Camera-type eye (tissue), 1 donor: ENCODE data around the gene TBC1D19. TPM values are rescaled to one million over a fixed set of nuclear protein-coding genes. Genes with fewer than 3 reads are reported as not detected.

ENCODE experiments used
- total RNA-seq: library from RNA; depleted of rRNA; stranded (reverse); fragments of >200 nt; gene quantifications from one replicate; pipeline ENCODE4 v1.2.3, GENCODE V29; 2014

Gene TBC1D19
- 69.2 TPM for total RNA-seq

DNA sequence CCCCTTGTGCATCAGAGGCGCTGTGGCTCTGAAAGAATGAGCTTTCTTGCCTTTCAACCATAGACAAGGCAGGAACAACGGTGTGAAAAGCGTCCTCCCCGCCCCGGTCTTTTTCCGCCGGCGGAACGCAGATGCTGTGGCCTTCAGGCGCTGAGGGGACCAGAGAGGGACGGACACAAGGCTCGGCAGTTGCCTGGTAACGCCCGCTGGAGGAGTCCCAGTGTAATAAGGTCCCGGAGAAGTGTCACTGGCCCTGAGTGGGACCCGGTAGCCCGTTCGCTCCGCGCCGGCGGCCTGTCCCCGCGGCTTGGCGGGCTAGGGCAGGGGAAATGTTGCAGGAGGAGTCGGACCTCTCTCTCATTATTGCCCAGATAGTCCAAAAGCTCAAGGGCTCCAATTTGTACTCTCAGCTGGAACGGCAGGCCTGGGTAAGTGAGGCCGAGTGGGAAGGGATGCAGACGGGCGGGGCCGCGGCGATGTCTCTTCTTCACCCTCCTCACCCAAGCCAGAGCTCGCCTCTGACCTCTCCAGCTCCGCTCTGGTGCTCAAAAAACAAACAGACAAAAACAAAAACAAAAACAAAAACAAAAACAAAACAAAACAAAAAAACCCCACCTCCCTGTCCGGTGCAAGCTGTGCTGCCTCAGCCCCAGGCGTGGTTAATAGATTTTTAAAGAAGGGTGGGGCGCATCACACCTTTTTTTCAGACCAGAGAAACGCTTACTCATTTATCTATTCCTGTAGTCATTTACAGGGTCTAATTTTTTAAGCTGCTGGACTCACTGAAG is at the start of gene TBC1D19:
TBC1D19 (plus strand) TSS at position 220 of the 788 bp plus-strand sequence; CDS start at position 330, 110 bp downstream.

Other genes starting within 250 kb of the TBC1D19 start
- gene CCKAR, start 93.6 kb upstream of the TBC1D19 start, total RNA-seq: 1.3 TPM